IMR-90 (cell line): ENCODE results near the gene ZFTA. TPM values are rescaled to one million over a fixed set of nuclear protein-coding genes. Genes with fewer than 3 reads are reported as not detected.

Experiments used
- ATAC-seq: fragments of 200-7000 bp; cut with Tn5 transposase; 2 replicates; pipeline ENCODE4 v1.9.1; 2020; ENCODE audit warnings: low read depth, mild to moderate bottlenecking, moderate library complexity
- BruUV-seq: library from RNA; stranded (reverse); fragments of 400-500 nt; replicated peaks from 2 replicates; lab custom pipeline; 2021; lab: Mats Ljungman, UMichigan
- CTCF ChIA-PET: fragments of 300-600 bp; formaldehyde crosslinking; extraction: SDS; loops from one replicate; lab custom pipeline; 2021; ENCODE audit warnings: antibody characterized with exemption; lab: Yijun Ruan, JAX
- POLR2A ChIA-PET: fragments of 300-600 bp; sonication (Branson Sonifier 250); formaldehyde crosslinking; loops from one replicate; lab custom pipeline; 2022; ENCODE audit warnings: antibody characterized with exemption; ENCODE audit not compliant: unreplicated experiment; lab: Charles Lee
- DNase-seq: peaks from one replicate; pipeline ENCODE4 v3.0.0; 2013
- H2AFZ ChIP-seq: replicated peaks from 2 replicates; pipeline ENCODE3; 2013; ENCODE audit warnings: low read length, mild to moderate bottlenecking; ENCODE audit not compliant: poor library complexity
- H2AK5ac ChIP-seq: 2 replicates; pipeline ENCODE4 v1.6.1; 2013; ENCODE audit warnings: low read depth, low read length, inconsistent platforms
- H2AK9ac ChIP-seq: replicated peaks from 2 replicates; pipeline ENCODE3; 2013; ENCODE audit warnings: mild to moderate bottlenecking, low read depth, low read length, moderate library complexity; ENCODE audit not compliant: poor library complexity
- H2BK120ac ChIP-seq: 2 replicates; pipeline ENCODE4 v1.6.1; 2013; ENCODE audit warnings: low read depth, low read length, inconsistent platforms
- H2BK15ac ChIP-seq: 3 replicates; pipeline ENCODE4 v1.6.1; 2013; ENCODE audit warnings: low read depth, low read length, inconsistent platforms
- H2BK20ac ChIP-seq: 2 replicates; pipeline ENCODE4 v1.6.1; 2013; ENCODE audit warnings: low read depth, mild to moderate bottlenecking, inconsistent platforms, low read length, moderate library complexity
- H2BK5ac ChIP-seq: 2 replicates; pipeline ENCODE4 v1.6.1; 2013; ENCODE audit warnings: mild to moderate bottlenecking, low read depth, low read length, inconsistent platforms; ENCODE audit not compliant: poor library complexity, severe bottlenecking
- H3K14ac ChIP-seq: replicated peaks from 2 replicates; pipeline ENCODE4 v1.6.1; 2013; ENCODE audit warnings: low read depth, low read length, inconsistent platforms
- H3K18ac ChIP-seq: 2 replicates; pipeline ENCODE4 v1.6.1; 2013; ENCODE audit warnings: low read depth, low read length, control low read depth
- H3K23ac ChIP-seq: 2 replicates; pipeline ENCODE4 v1.6.1; 2013; ENCODE audit warnings: low read depth, low read length, inconsistent platforms
- H3K27ac ChIP-seq: 2 replicates; pipeline ENCODE4 v1.5.1; 2013; ENCODE audit warnings: mild to moderate bottlenecking, control low read depth, low read length; ENCODE audit not compliant: insufficient read depth
- H3K27me3 ChIP-seq: 2 replicates; pipeline ENCODE4 v1.6.1; 2013; ENCODE audit warnings: low read length; ENCODE audit not compliant: control insufficient read depth, insufficient read depth
- H3K36me3 ChIP-seq: 2 replicates; pipeline ENCODE4 v1.6.1; 2013; ENCODE audit warnings: low read length, mixed read lengths; ENCODE audit not compliant: control insufficient read depth, insufficient read depth
- H3K4ac ChIP-seq: 2 replicates; pipeline ENCODE4 v1.6.1; 2013; ENCODE audit warnings: low read depth, low read length, inconsistent platforms
- H3K4me1 ChIP-seq: 2 replicates; pipeline ENCODE4 v1.6.1; 2013; ENCODE audit warnings: low read length, mixed read lengths; ENCODE audit not compliant: control insufficient read depth, insufficient read depth
- H3K4me2 ChIP-seq: 2 replicates; pipeline ENCODE4 v1.6.1; 2013; ENCODE audit warnings: low read depth, mild to moderate bottlenecking, control low read depth, low read length, moderate library complexity
- H3K4me3 ChIP-seq: 2 replicates; pipeline ENCODE4 v1.5.1; 2013; ENCODE audit warnings: low read depth, mild to moderate bottlenecking, control low read depth, low read length, moderate library complexity; ENCODE audit not compliant: insufficient read depth
- H3K56ac ChIP-seq: 2 replicates; pipeline ENCODE4 v1.6.1; 2013; ENCODE audit warnings: low read length, inconsistent platforms; ENCODE audit not compliant: insufficient read depth; ENCODE audit errors: extremely low read depth
- H3K79me1 ChIP-seq, 2 experiments: 2 replicates each; pipeline ENCODE4 v1.6.1; 2013; ENCODE audit warnings: low read length in 2 of 2, inconsistent platforms in 1 of 2, low read depth in 1 of 2
- H3K9ac ChIP-seq: 2 replicates; pipeline ENCODE4 v1.6.1; 2013; ENCODE audit warnings: low read depth, low read length, control low read depth
- H3K9me1 ChIP-seq: 2 replicates; pipeline ENCODE4 v1.6.1; 2013; ENCODE audit warnings: low read length, inconsistent platforms; ENCODE audit not compliant: insufficient read depth
- H3K9me3 ChIP-seq: 2 replicates; pipeline ENCODE4 v1.6.1; 2013; ENCODE audit warnings: low read length; ENCODE audit not compliant: control insufficient read depth, insufficient read depth
- H4K20me1 ChIP-seq: 2 replicates; pipeline ENCODE4 v1.6.1; 2013; ENCODE audit warnings: low read length, inconsistent platforms; ENCODE audit not compliant: insufficient read depth
- H4K5ac ChIP-seq: 2 replicates; pipeline ENCODE4 v1.6.1; 2013; ENCODE audit warnings: mild to moderate bottlenecking, low read depth, low read length, control low read depth
- H4K8ac ChIP-seq, 2 experiments: 2 replicates each; pipeline ENCODE4 v1.6.1; 2013; ENCODE audit warnings: low read depth in 2 of 2, low read length in 2 of 2, control low read depth in 1 of 2, inconsistent platforms in 1 of 2
- H4K91ac ChIP-seq: 2 replicates; pipeline ENCODE4 v1.6.1; 2013; ENCODE audit warnings: low read depth, low read length, inconsistent platforms; ENCODE audit not compliant: insufficient read depth
- BHLHE40 ChIP-seq: fragments of 150-350 bp; IDR thresholded peaks from 2 replicates; pipeline ENCODE4 v1.6.1; 2016; ENCODE audit warnings: mild to moderate bottlenecking, low read depth, low read length
- CEBPB ChIP-seq: IDR thresholded peaks from 2 replicates; pipeline ENCODE4 v1.6.1; 2012; ENCODE audit warnings: low read depth, low read length, improper control_type of control experiment
- CHD1 ChIP-seq: IDR thresholded peaks from 2 replicates; pipeline ENCODE4 v1.6.1; 2012; ENCODE audit warnings: low read depth, low read length, improper control_type of control experiment
- FOS ChIP-seq: fragments of 150-350 bp; IDR thresholded peaks from 2 replicates; pipeline ENCODE4 v1.6.1; 2016; ENCODE audit warnings: low read depth, low read length
- MAFK ChIP-seq: IDR thresholded peaks from 2 replicates; pipeline ENCODE4 v1.6.1; 2012; ENCODE audit warnings: low read depth, low read length, improper control_type of control experiment
- MAZ ChIP-seq: IDR thresholded peaks from 2 replicates; pipeline ENCODE4 v1.6.1; 2012; ENCODE audit warnings: low read depth, mild to moderate bottlenecking, low read length, improper control_type of control experiment, moderate library complexity, borderline replicate concordance
- MXI1 ChIP-seq: IDR thresholded peaks from 2 replicates; pipeline ENCODE4 v1.6.1; 2012; ENCODE audit warnings: low read depth, mild to moderate bottlenecking, low read length, moderate library complexity, borderline replicate concordance
- NFE2L2 ChIP-seq: fragments of 150-350 bp; IDR thresholded peaks from 2 replicates; pipeline ENCODE4 v1.6.1; 2016; ENCODE audit warnings: low read depth, mild to moderate bottlenecking, low read length
- POLR2A ChIP-seq: IDR thresholded peaks from 2 replicates; pipeline ENCODE4 v1.6.1; 2012; ENCODE audit warnings: mild to moderate bottlenecking, low read depth, low read length
- RAD21 ChIP-seq: IDR thresholded peaks from 2 replicates; pipeline ENCODE4 v1.6.1; 2012; ENCODE audit warnings: low read length, improper control_type of control experiment
- RCOR1 ChIP-seq: IDR thresholded peaks from 2 replicates; pipeline ENCODE4 v1.6.1; 2012; ENCODE audit warnings: mild to moderate bottlenecking, low read length, improper control_type of control experiment; ENCODE audit not compliant: insufficient replicate concordance
- RFX5 ChIP-seq: IDR thresholded peaks from 2 replicates; pipeline ENCODE4 v1.8.0; 2012; ENCODE audit warnings: low read depth, mild to moderate bottlenecking, low read length, moderate library complexity
- SMC3 ChIP-seq: fragments of 150-350 bp; IDR thresholded peaks from 2 replicates; pipeline ENCODE4 v1.6.1; 2016; ENCODE audit warnings: low read depth, mild to moderate bottlenecking, antibody characterized with exemption, low read length, moderate library complexity
- WGBS, 2 experiments: methylation state at CpG; one replicate each; pipeline versions ENCODE4 v1.1.5 to v1.1.7; 2013; ENCODE audit warnings: missing lambda C conversion rate in 2 of 2; ENCODE audit not compliant: insufficient read length in 1 of 2; ENCODE audit errors: extremely low coverage in 2 of 2; 5-methylcytosine and 5-hydroxymethylcytosine counted together
- dilution Hi-C: fragments of 300-500 bp; cut with HindIII; formaldehyde crosslinking; loops from one replicate; pipeline ENCODE4 v1.14.3; 2018; ENCODE audit warnings: low sequenced_read_pairs; ENCODE audit not compliant: unreplicated experiment
- in situ Hi-C: fragments of 300-500 bp; cut with MboI; formaldehyde crosslinking; loops from 3 replicates; pipeline ENCODE4 v1.14.3; 2019; ENCODE audit warnings: low sequenced_read_pairs, inconsistent platforms, mixed read lengths
- intact Hi-C: fragments of 100-400 bp; cut with micrococcal nuclease; formaldehyde crosslinking; loops from 2 replicates; pipeline ENCODE4 v1.10.0; 2022
- polyA plus RNA-seq, 3 experiments: library from polyadenylated mRNA; depleted of rRNA; stranded (reverse); fragments of >200 nt; gene quantifications; 2 replicates each; pipeline ENCODE4 v1.2.3, GENCODE V29; 2012; ENCODE audit warnings: low replicate concordance in 1 of 3
- total RNA-seq: library from RNA; depleted of rRNA; stranded (reverse); fragments of >200 nt; gene quantifications from 2 replicates; pipeline ENCODE4 v1.2.3, GENCODE V29; 2012
- TF ChIP-seq, protein P1 (sequence below): conservative IDR thresholded peaks from 2 replicates; pipeline ENCODE4 v1.5.1; 2012; ENCODE audit warnings: mild to moderate bottlenecking, low read depth, low read length, improper control_type of control experiment
- TF ChIP-seq, protein P2 (sequence below): fragments of 150-350 bp; IDR thresholded peaks from 2 replicates; pipeline ENCODE4 v1.6.1; 2017; ENCODE audit warnings: mild to moderate bottlenecking, antibody characterized with exemption, low read length, low read depth
- TF ChIP-seq, protein P3 (sequence below): fragments of 150-350 bp; IDR thresholded peaks from 2 replicates; pipeline ENCODE4 v1.6.1; 2016; ENCODE audit warnings: low read depth, mild to moderate bottlenecking, low read length, moderate library complexity, borderline replicate concordance

Gene ZFTA
- total and polyA plus RNA-seq, 2 of the 4 experiments (the other 2 are of a cell fraction): 5.4 to 8.1 TPM

DNA sequence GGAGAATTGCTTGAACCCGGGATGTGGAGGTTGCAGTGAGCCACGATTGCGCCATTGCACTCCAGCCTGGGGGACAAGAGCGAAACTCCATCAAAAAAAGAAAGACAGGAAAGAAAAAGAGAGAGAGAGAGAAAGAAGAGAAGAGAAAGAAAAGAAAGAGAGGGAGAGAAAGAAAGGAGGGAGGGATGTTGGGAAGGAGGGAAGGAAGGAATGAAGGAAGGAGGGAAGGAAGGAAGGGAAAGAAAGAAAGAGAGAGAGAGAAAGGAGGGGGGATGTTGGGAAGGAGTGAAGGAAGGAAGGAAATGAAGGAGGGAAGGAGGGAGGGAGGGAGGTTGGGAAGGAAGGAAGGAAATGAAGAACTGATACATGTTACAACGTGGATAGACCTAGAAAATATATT, 32.3 kb upstream of the ZFTA start:
- Histone ChIP-seq H3K4me1 (peaks cover 9% of the 10 kb centered on the region), H3K18ac (no peak overlapping the region), H4K8ac (no peak overlapping the region), H2AFZ (no peak overlapping the region), H3K27me3 (no peaks in the 10 kb centered on the region), H2AK5ac (no peak overlapping the region), H3K27ac (no peak overlapping the region), H3K79me1 (peaks cover 0 to 4% of the 10 kb centered on the region in 2 experiments; a peak in 1 of 4 replicates), H3K36me3 (no peaks in the 10 kb centered on the region), H3K9me1 (peaks cover 8% of the 10 kb centered on the region), H3K9me3 (peaks cover 1% of the 10 kb centered on the region; the same call in 1 of the 2 replicates), H3K4ac (no peak overlapping the region), H3K9ac (no peak overlapping the region), H2BK15ac (no peak overlapping the region), H2BK20ac (no peak overlapping the region), H3K4me2 (no peak overlapping the region), H3K14ac (no peak overlapping the region), H2AK9ac (no peak overlapping the region), H2BK120ac (no peak overlapping the region), H2BK5ac (no peak overlapping the region), H4K20me1 (no peaks in the 10 kb centered on the region), H3K23ac (no peak overlapping the region), H4K91ac (no peak overlapping the region), H3K56ac (no peak overlapping the region), H3K4me3 (no peak overlapping the region), H4K5ac (no peak overlapping the region)
- dilution Hi-C loops: no loop called here
- POLR2A ChIA-PET: no interaction called here
- BruUV-seq: no TSS peak
- CTCF ChIA-PET: no interaction called here
- TF ChIP-seq RAD21 (no peak), POLR2A (no peak), RFX5 (no peak), MXI1 (no peak), BHLHE40 (no peak), NFE2L2 (no peak), RCOR1 (no peak), FOS (no peak), SMC3 (no peak), CHD1 (no peak), MAZ (no peak), CEBPB (no peak), MAFK (no peak)
- TF ChIP-seq, protein P1, sequence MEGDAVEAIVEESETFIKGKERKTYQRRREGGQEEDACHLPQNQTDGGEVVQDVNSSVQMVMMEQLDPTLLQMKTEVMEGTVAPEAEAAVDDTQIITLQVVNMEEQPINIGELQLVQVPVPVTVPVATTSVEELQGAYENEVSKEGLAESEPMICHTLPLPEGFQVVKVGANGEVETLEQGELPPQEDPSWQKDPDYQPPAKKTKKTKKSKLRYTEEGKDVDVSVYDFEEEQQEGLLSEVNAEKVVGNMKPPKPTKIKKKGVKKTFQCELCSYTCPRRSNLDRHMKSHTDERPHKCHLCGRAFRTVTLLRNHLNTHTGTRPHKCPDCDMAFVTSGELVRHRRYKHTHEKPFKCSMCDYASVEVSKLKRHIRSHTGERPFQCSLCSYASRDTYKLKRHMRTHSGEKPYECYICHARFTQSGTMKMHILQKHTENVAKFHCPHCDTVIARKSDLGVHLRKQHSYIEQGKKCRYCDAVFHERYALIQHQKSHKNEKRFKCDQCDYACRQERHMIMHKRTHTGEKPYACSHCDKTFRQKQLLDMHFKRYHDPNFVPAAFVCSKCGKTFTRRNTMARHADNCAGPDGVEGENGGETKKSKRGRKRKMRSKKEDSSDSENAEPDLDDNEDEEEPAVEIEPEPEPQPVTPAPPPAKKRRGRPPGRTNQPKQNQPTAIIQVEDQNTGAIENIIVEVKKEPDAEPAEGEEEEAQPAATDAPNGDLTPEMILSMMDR: no peak
- TF ChIP-seq, protein P2, sequence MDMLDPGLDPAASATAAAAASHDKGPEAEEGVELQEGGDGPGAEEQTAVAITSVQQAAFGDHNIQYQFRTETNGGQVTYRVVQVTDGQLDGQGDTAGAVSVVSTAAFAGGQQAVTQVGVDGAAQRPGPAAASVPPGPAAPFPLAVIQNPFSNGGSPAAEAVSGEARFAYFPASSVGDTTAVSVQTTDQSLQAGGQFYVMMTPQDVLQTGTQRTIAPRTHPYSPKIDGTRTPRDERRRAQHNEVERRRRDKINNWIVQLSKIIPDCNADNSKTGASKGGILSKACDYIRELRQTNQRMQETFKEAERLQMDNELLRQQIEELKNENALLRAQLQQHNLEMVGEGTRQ: no peak
- TF ChIP-seq, protein P3, sequence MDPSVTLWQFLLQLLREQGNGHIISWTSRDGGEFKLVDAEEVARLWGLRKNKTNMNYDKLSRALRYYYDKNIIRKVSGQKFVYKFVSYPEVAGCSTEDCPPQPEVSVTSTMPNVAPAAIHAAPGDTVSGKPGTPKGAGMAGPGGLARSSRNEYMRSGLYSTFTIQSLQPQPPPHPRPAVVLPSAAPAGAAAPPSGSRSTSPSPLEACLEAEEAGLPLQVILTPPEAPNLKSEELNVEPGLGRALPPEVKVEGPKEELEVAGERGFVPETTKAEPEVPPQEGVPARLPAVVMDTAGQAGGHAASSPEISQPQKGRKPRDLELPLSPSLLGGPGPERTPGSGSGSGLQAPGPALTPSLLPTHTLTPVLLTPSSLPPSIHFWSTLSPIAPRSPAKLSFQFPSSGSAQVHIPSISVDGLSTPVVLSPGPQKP: no peak
- in situ Hi-C loops: no loop called here
- 100% methylated on average over 1 of the region's 5 CpGs; no CpG with 5 or more reads in 1 of the 2 experiments for WGBS, 2 experiments
- DNase-seq (no peak), ATAC-seq (no peak)
- intact Hi-C loops: no loop called here
